Ovary (tissue), 9 donors: ENCODE data around the gene LRRC36. TPM values are rescaled to one million over a fixed set of nuclear protein-coding genes. Genes with fewer than 3 reads are reported as not detected.

ENCODE experiments used
- DNase-seq, 5 donors: peaks; one replicate each; pipeline ENCODE4 v3.0.0-alpha.2; 2019 to 2020
- H3K27ac ChIP-seq, 2 donors: fragments of 200-600 bp; one replicate each; pipeline versions ENCODE4 v1.5.1 to v1.8.0; 2019 to 2022
- H3K27me3 ChIP-seq: fragments of 200-600 bp; one replicate; pipeline ENCODE4 v1.8.0; 2022
- H3K36me3 ChIP-seq: fragments of 200-600 bp; sonication (generic); one replicate; pipeline ENCODE4 v1.5.1; 2019
- H3K4me1 ChIP-seq: one replicate; pipeline ENCODE4 v1.8.1; 2013; ENCODE audit warnings: mild to moderate bottlenecking, moderate library complexity; ENCODE audit not compliant: insufficient read depth
- H3K4me3 ChIP-seq: fragments of 200-600 bp; sonication (generic); one replicate; pipeline ENCODE4 v1.5.1; 2017
- H3K9me3 ChIP-seq, 2 donors: fragments of 200-600 bp in 1 of 2; sonication (generic) in 1 of 2; one replicate each; pipeline versions ENCODE4 v1.5.1 to v1.8.1; 2013 to 2019; ENCODE audit warnings: mild to moderate bottlenecking in 1 of 2, moderate library complexity in 1 of 2
- CTCF ChIP-seq, 3 donors: fragments of 450-650 bp in 2 of 3; fragments of 200-600 bp in 1 of 3; IDR thresholded peaks; one replicate each; pipeline versions ENCODE4 v1.5.1 to v1.8.0; 2016 to 2022; ENCODE audit warnings: antibody characterized with exemption in 3 of 3, mild to moderate bottlenecking in 1 of 3
- EP300 ChIP-seq: sonication (generic); formaldehyde crosslinking; IDR thresholded peaks from one replicate; pipeline ENCODE4 v1.6.1; 2017; ENCODE audit warnings: antibody characterized with exemption
- POLR2A ChIP-seq: fragments of 450-650 bp; IDR thresholded peaks from one replicate; pipeline ENCODE4 v1.6.1; 2017; ENCODE audit warnings: antibody characterized with exemption, mild to moderate bottlenecking, moderate library complexity
- WGBS, 3 donors: extraction: QIAGEN DNeasy Blood & Tissue Kit in 1 of 3; methylation state at CpG; one replicate each; pipeline versions ENCODE4 v1.1.5 to v1.1.7; 2013 to 2017; 5-methylcytosine and 5-hydroxymethylcytosine counted together
- intact Hi-C, 4 donors: fragments of 100-400 bp; cut with DNase I; formaldehyde crosslinking; loops; one replicate each; pipeline versions ENCODE4 v1.11.0 to v1.15.1; 2022 to 2023
- polyA plus RNA-seq, 2 donors: library from polyadenylated mRNA; stranded (reverse); fragments of 200-250 nt in 1 of 2; fragments of 350-450 nt in 1 of 2; fragmentation: Illumina TruSeq in 1 of 2; extraction: RNeasy Lipid Tissue Mini Kit (QIAGEN cat#74804) in 1 of 2; gene quantifications; one replicate each; pipeline ENCODE4 v1.2.3, GENCODE V29; 2013 to 2014
- total RNA-seq, 7 donors: library from RNA; depleted of rRNA in 2 of 7; stranded (reverse); fragments of >200 nt in 2 of 7; fragmentation: NEBNext Ultra II Directional in 3 of 7; extraction: Animal tissue kit (Norgen Biotek cat#: 25700) in 3 of 7; gene quantifications; one replicate each; pipeline versions ENCODE4 v1.1.0 to v1.2.4, GENCODE V29; 2016 to 2023
- donor health status: DM: no; HTN: no; CAD: no; lungs with moderate emphysema.
- donor health status: DM: no; HTN: no; CAD: no.
- donor health status: Bipolar disorder and iron deficiency.
- donor health status: DM: yes; HTN: yes; CAD: no.
- donor health status: DM: no; HTN: no; CAD: no.
- donor health status: DM: yes; HTN: yes; CAD: no.

Gene LRRC36
- total and polyA plus RNA-seq, 9 donors: 0.58 to 2.6 (median 0.96) TPM; not detected in 1

- Histone ChIP-seq H3K27ac (no peak overlapping the region), H3K4me1 (no peaks in the 10 kb centered on the region), H3K9me3 (no peaks in the 10 kb centered on the region), H3K4me3 (no peak overlapping the region), H3K36me3 (no peaks in the 10 kb centered on the region), H3K27me3 (no peaks in the 10 kb centered on the region)
- intact Hi-C loops: no loop called here
- DNase-seq: no peak
- TF ChIP-seq EP300: no peak
- 50 to 63% (median 60%) methylated on average over 9 of the region's 9 CpGs for WGBS, 3 donors
These were observed 97.1 kb downstream of the LRRC36 start for GRCh38 chr16:67423611-67424260.

DNA sequence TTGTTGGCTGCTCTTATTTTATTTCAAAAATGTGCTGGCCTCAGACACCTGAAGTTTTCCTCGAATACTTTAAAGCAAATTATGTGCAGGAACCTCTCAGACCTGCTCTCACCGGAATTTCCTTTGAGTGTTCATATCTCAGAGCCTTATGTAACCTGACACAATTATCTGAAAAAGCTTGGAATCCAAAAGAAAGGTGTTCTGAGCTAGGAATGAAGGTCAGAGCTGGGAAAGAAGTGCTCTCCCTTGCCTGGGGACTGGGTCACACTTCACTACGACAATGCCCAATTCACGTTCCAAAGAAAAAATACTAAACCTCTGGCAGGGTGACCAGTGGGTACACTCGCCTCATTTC lies 97.6 kb downstream of the LRRC36 start:
- DNase-seq: no peak
- H3K27ac ChIP-seq: no peak overlapping the region
- no peak overlapping the region for H3K4me3 ChIP-seq
- no peaks in the 10 kb centered on the region for H3K4me1 ChIP-seq
- H3K27me3 ChIP-seq: no peaks in the 10 kb centered on the region
- TF ChIP-seq CTCF (IDR thresholded peaks at IDR 0.05) (no peak), EP300 (no peak), POLR2A (no peak)
- intact Hi-C loops: no loop called here
- H3K36me3 ChIP-seq: no peaks in the 10 kb centered on the region
- WGBS, 3 donors: 57 to 73% (median 71%) methylated on average over 5 of the region's 5 CpGs
- no peaks in the 10 kb centered on the region for H3K9me3 ChIP-seq

DNA sequence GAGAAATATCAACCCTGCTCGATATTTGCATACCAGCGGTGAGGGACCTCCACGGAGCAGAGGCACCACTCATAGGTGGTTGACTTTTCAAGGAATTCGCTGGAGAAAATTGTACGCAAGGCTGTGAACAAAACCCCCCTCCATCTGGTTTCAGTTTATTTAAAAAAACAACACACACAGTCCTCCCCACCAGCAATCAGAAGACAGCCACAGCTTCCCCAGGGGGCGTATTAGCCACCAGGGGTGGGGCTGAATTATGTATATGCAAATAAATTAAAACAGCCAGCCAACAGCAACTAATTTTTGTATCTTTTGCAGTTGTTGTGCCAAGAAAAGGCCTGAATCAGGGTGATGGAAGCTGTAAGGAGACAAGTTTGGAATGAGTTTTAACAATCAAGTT lies 98.4 kb downstream of the LRRC36 start:
- intact Hi-C loops: loop anchor here in 1 of 4 donors (5.0 kb wide), 1 partner anchor 37 kb away; no protein-coding TSS in a partner anchor
- H3K27ac ChIP-seq: no peak overlapping the region
- no peak for DNase-seq
- 23 to 36% (median 30%) methylated on average over 6 of the region's 6 CpGs for WGBS, 3 donors
- no peaks in the 10 kb centered on the region for H3K9me3 ChIP-seq
- H3K27me3 ChIP-seq: no peaks in the 10 kb centered on the region
- no peaks in the 10 kb centered on the region for H3K4me1 ChIP-seq
- TF ChIP-seq CTCF (IDR thresholded peaks at IDR 0.05) (no peak), POLR2A (no peak), EP300 (no peak)
- no peaks in the 10 kb centered on the region for H3K36me3 ChIP-seq
- H3K4me3 ChIP-seq: no peak overlapping the region

DNA sequence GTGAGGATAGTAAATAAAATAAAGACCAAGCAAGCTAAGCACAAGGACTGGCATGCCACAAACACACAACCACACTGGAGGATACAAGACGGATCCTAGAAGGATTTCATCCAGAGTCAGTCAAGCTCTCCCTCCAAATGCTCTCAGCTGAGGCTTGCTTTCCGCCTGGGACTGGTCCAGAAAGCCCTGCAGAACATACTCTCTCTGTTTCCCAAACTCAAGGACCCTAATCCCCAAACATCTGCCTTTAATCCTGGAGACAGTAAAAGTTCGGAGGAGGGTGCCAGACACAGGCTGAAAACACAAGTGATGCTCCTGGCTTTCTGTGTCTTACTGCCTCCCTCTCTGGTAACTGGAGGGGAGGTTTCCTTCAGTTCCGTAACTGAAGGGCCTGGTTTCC lies 99.0 kb downstream of the LRRC36 start:
- H3K4me3 ChIP-seq: no peak overlapping the region
- H3K9me3 ChIP-seq: no peaks in the 10 kb centered on the region
- WGBS, 3 donors: 33 to 53% (median 49%) methylated on average over 4 of the region's 4 CpGs
- H3K4me1 ChIP-seq: no peaks in the 10 kb centered on the region
- no peak overlapping the region for H3K27ac ChIP-seq
- H3K27me3 ChIP-seq: no peaks in the 10 kb centered on the region
- no peaks in the 10 kb centered on the region for H3K36me3 ChIP-seq
- TF ChIP-seq POLR2A (no peak), EP300 (no peak), CTCF (IDR thresholded peaks at IDR 0.05) (no peak)
- DNase-seq: no peak
- intact Hi-C loops: loop anchor here in 1 of 4 donors (5.0 kb wide), 1 partner anchor 37 kb away; no protein-coding TSS in a partner anchor

DNA sequence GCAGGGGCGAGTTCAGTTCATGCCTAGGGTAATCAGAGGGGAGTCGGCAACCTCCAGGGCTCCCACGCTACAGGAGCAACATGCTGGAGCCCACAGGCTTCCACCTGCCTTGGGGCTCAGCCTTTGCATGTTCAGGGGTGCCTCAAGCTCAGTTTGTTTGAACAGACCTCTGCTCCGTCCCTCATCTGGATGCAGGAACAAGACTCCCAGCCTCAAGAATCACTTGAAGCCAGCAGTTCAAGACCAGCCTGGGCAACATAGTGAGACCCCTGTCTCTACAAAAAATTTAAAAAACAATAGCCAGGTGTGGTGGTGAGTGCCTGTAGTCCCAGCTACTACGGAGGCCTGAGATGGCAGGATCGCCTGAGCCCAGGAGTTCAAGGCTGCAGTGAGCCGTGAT lies 99.4 kb downstream of the LRRC36 start:
- H3K4me1 ChIP-seq: no peaks in the 10 kb centered on the region
- H3K27me3 ChIP-seq: no peaks in the 10 kb centered on the region
- H3K36me3 ChIP-seq: no peaks in the 10 kb centered on the region
- H3K9me3 ChIP-seq: no peaks in the 10 kb centered on the region
- WGBS, 3 donors: 75 to 77% (median 75%) methylated on average over 7 of the region's 7 CpGs
- H3K27ac ChIP-seq: no peak overlapping the region
- intact Hi-C loops: loop anchor here in 1 of 4 donors (5.0 kb wide), 1 partner anchor 36 kb away; no protein-coding TSS in a partner anchor
- TF ChIP-seq EP300 (no peak), CTCF (IDR thresholded peaks at IDR 0.05) (no peak), POLR2A (no peak)
- no peak for DNase-seq
- no peak overlapping the region for H3K4me3 ChIP-seq
